HG02610 (cell line): Measurements from ENCODE around the gene FUT6.
"Not testable (repeated sequence)": the region's sequence is repeated elsewhere in the genome, so short reads cannot be mapped to it uniquely, and the experiment has no call there.

Experiments used
- ATAC-seq: cut with Tn5 transposase; IDR thresholded peaks from one replicate; pipeline ENCODE4 v1.9.1; 2021; ENCODE audit warnings: mild to moderate bottlenecking, moderate library complexity; ENCODE audit not compliant: unreplicated experiment

FUT6 gene

DNA sequence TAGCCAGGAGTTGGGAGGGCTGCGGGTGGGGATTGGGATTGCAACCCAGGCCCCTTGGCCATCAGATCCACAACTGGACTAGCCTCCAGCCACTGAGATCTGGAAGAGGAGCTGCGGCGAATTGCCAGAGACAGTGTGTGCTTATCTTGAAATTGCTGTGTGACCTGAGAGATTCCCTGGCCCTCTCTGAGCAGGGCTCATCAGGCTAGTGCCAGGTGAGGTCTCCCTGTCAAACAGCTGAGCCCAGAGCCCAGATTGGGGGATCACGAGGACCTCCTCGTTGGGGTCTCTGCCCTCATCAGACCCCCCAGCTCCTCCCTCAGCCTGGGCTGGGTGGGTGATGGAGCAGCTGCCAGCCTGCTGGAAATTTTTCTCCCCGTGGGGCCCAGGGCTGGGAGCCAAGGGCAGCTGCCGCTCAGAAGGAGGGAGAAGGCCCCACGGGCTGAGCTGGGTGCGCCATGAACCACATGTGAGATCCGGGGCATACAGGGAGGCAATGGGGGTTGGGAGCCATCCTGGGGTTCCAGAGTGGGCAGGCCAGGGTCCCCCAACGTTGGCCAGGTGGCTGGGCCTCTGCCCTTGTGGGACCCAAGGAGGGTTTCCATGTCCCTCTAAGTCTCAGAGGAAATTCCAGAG, 23.6 kb upstream of the FUT6 start:
- no peak for ATAC-seq

DNA sequence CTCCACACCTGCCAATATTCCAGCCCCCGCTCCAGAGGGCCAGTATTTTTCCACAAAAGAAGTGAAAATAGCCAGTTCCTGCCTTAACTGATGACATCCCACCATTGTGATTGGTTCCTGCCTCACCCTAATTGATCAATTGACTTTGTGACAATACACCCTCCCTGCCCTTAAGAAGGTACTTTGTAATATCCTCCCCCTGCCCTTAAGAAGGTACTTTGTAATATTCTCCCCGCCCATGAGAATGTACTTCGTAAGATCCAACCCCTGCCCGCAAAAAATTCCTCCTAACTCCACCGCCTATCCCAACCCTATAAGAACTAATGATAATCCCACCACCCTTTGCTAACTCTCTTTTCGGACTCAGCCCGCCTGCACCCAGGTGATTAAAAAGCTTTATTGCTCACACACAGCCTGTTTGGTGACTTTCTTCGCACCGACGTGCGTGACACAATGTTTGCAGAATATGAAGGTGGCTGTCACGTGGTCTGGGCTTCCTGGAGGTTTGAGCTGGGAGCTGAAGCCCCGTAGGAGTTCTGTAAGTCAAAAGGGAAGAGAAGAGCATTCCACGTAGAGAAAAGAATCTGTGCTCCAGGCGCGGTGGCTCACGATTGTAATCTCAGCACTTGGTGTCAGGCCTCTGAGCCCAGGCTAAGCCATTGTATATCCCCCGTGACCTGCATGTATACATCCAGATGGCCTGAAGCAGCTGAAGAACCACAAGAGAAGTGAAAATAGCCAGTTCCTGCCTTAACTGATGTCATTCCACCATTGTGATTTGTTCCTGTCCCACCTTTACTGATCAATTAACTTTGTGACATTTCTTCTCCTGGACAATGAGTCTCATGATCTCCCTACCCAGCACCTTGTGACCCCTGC, 17.9 kb upstream of the FUT6 start:
- no peak for ATAC-seq

DNA sequence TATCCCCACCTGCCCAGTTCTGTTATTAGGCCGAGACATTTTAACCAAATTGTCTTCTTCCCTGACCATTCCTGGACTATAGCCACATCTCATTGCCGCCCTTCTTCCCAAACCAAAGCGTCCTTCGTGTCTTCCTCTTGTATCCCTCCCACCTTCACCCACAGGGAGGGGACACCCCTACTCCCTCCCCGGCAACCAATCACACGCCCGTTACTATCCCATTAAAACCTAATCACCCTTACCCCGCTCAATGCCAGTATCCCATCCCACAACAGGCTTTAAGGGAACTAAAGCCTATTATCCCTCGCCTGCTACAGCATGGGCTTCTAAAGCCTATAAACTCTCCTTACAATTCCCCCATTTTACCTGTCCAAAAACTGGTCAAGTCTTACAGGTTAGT, 15.6 kb upstream of the FUT6 start:
- not testable (repeated sequence) for ATAC-seq

DNA sequence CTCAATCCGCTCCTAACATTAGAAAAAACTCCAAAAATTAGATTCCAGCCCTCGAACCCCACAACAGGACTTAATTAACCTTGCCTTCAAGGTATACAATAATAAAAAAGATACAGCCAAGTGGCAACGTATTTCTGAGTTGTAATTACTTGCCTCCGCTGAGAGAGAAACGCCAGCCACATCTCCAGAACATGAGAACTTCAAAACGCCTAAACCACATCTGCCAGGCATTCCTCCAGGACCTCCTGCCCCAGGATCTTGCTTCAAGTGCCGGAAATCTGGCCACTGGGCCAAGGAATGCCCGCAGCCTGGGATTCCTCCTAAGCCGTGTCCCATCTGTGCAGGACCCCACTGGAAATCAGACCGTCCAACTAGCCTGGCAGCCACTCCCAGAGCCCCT, 14.6 kb upstream of the FUT6 start:
- ATAC-seq, result not testable (repeated sequence)

DNA sequence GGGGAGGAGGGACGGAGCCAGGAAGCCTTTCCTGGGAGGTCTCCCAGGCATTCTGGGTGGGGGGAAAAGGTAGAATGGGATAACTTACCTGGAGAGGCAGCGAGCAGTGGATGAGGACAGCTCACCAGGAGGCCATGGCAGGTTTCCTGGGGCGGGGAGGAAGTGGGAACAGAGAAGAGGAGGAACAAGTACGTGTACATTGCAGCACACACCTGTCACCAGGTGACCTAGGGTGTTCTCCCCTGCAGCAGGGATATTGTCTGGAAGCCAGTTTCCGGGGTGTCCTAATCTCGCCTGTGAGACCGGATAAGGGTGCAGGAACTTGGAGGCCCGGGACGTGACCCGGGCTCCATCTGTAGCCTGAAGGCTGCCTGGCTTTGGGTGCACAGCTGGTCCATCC, 11.8 kb upstream of the FUT6 start, which contains the start of gene FUT3:
TSS of gene FUT3 (minus strand) at position 148 of the 400 bp plus-strand sequence.
- no peak for ATAC-seq

DNA sequence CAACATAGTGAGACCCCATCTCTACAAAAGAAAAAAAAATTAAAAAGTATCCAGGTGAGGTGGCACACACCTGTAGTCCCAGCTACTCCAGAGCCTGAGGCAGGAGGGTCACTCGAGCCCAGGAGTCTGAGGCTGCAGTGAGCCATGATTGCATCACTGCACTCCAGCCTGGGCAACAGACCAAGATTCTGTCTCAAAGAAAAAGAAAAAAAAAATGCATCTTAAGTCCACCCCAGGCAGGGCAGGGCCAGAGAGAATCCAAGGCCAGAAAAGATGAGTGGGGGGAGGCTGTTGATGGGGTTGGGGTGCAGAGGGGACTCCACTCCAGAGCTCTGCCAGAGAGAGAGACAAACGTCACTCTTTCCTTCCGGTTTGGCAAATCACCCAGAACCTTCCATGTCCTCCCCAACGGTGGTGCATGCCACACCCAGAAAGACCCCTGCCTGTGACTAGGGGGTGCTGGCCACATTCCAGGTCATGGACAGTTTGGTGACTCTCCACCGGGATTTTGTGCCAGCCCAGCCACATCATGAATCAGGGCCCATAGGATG, 11.3 kb upstream of the FUT6 start:
- ATAC-seq, result no peak

DNA sequence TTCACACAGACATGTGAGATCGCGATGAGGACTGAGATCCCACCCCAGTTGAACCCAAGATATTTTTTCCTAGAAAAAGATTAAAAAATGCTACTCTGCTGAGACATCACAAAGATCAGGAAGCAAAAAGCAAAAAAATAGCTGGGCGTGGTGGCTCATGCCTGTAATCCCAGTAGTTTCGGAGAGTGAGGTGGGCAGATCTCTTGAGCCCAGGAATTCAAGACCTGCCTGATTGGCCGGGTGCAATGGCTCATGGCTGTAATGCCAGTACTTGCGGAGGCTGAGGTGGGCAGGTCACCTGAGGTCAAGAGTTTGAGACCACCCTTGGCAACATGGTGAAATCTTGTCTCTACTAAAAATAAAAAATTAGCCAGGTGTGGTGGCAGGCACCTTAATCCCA, 10.7 kb upstream of the FUT6 start:
- ATAC-seq, result no peak

DNA sequence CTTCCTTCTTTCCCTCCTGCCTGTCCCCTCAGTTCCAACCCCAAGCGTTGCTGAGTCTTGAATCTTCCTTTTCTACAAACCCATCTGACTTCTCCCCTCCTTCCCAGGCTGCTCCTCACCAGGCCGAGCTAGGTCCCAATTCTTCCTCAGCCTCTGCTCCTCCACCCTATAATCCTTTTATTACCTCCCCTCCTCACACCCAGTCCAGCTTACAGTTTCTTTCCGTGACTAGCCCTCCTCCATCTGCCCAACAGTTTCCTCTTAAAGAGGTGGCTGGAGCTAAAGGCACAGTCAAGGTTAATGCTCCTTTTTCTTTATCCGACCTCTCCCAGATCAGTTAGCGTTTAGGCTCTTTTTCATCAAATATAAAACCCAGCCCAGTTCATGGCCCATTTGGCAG, 9.1 kb upstream of the FUT6 start:
- not testable (repeated sequence) for ATAC-seq

DNA sequence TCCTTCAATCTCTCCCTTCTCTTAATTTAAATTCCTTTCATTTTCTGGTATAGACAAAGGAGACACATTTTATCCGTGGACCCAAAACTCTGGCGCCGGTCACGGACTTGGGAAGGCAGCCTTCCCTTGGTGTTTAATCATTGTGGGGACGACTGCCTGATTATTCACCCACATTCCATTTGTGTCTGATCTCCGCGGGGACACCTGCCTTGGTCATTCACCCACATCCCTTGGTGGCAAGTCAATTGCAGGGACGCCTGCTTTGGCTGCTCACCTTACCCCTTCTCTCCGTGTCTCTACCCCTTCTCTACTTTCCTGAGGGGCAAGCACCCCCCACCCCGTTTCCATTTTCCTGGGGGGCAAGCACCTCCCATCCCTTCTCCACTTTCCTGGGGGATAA, 8.3 kb upstream of the FUT6 start:
- not testable (repeated sequence) for ATAC-seq

DNA sequence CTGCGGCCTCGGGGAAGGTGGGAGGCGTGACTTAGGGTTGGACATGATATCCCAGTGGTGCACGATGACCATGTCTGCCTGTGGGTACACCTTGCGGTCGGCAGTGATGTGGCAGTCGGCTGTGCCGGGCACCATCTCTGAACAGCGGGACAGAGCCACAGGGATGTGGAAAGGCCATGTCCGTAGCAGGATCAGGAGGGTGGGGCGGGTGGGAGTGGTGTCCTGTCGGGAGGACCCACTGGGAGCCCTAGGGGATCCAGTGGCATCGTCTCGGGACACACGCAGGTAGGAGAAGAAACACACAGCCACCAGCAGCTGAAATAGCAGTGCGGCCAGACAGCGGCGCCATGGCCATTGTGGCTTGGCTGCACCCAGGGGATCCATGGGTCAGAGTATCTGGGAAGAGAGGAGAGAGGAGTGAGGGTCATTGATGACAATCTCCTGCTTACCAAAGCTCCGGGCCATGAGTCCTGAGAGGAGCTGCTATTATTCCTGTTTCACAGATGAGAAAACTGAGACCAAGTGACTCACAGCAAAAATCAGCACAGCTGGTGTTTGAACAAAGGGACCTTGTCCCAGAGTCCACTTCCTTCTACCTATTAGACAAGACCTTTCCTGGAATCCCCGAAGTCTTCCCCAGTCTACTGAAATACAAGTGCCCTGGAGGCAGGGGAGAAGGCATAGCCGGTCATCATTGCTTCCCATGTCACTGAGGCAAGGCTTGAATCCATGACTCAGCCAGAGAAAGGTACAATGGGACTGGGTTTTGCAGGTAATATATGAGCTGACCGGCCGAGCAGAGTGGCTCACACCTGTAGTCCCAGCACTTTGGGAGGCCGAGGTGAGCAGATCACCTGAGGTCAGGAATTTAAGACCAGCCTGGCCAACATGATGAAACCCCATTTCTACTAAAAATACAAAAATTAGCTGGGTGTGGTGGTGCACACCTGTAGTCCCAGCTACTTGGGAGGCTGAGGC, 5.2 kb upstream of the FUT6 start:
- ATAC-seq, result no peak

DNA sequence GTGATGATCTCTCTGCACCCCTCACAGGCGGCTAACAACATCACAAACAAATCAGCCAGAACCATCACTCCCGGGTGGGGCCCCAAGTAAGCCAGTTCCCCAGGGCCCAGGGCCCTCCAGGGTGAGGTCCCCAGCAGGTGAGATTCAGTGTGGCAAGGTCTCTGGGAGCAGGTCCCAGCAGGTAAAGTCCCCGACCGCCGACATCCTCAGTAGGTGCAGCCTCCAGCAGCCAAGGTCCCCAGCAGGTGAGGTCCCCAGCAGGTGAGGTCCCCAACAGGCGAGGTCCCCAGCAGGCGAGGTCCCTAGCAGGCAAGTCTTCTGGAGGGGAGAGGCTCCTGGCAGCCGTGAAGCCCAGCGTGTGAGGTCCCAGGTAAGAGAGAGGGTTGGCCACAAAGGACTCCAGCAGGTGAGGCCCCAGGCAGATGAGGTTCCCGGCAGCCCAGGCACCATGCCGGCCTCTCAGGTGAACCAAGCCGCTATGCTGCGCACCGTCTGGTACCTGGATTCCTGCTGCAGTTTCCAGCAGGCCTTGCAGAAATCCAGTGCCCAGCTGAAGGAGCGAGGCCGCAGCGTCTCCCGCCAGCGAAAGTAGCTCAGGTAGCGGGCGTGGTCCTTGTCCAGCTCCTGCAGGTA, 3.9 kb upstream of the FUT6 start:
- no peak for ATAC-seq

DNA sequence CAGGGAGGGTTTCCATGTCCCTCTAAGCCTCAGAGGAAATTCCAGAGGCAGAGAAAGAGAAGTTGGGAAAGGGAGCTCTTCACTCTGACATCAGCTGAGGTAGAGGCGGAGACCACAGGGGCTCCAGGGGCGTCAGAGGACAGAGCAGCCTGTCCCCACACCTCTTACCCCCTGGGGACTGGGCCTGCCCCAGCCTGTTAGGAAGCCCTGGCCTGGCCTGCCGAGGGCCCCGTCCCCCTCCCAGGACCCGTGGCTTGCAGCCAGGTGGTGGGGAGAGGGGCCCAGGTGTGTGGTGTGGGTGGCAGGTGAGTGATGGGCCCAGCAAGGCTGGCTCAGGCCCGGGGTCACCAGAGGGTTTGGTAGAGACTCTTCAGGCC, 2.2 kb upstream of the FUT6 start:
- not testable (repeated sequence) for ATAC-seq

DNA sequence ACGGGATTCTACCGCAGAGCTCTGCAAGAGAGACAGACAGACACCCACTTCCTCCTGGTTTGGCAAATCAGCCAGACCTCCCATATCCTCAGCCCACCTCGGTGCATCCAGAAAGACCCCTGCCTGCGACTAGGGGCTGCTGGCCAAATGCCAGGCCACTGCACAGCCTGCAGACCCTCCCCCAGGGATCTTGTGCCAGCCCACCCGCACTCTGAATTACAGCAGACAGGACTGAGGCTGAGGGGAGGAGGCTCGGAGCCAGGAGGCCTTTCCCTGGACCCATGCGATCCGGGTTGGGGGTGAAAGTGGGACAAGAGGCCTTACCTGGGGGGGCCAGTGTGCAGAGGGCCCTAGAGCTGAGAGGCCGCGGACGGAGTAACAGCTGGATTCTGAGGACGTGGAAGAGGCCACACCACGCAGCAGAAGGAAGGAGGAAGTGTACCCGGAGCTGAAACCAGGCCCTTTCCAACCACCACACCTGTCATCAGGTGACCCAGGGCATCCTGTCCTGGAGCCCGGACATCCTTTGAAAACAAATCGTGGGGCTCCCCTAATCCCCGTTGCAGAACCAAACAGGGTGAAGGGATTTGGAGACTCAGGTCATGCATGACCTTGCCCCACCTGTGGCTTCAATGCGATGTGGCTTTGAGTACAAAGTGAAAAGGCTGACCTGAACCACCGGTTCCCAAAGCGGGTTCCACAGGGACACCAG, 993 bp downstream of the FUT6 start:
- no peak for ATAC-seq

DNA sequence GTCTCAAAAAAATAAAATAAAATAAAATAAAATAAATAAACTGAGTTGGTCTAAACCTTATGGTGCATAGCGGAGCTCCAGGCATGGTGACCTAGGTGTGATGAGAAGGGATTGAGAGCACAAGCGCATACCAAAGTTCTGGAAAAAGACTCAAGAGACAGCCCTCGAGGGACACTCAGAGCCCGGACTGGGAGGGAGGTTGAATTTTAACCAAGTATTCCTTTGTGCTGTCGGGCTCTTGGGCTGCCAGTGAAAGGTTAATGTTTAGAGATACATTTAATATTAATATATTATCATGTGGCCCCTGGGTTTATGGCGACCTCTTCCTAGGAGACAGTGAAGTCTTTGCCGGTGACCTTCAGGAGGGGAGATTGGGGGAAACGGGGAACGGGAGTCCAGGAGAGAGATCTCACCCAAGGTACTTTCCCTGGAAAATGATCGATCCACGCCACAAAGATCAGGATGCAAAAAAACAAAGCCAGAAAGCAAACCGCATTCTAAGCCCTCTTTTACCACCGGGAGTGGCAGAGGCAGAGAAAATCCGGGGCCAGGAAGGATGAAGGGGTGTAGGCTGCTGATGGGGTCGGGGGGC, 1.6 kb downstream of the FUT6 start:
- no peak for ATAC-seq

DNA sequence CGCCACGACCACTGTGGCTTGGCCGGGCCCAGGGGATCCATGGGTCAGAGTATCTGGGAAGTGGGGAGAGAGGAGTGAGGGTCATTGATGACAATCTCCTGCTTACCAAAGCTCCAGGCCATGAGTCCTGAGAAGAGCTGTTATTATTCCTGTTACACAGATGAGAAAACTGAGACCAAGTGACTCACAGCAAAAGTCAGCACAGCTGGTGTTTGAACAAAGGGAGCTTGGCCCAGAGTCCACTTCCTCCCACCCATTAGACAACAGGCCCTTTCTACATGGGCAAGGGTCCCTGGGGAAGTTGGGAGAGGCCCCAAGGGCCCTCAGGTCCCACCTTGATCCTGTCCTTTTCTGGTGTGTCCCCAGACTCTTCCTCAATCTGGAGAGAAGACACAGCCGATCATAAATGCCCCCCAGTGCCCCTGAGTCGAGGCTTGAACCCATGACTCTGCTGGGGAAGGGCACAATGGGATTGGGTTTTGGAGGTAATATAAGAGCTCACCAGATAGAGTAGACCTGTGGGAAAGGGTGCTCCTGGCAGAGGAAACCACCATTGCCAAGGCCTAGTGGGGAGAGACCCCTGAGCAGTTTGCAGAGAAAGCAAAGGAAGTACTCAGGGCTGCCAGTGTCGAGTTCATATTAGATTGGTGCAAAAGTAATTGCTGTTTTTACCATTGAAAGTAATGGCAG, 6.8 kb downstream of the FUT6 start:
- no peak for ATAC-seq

DNA sequence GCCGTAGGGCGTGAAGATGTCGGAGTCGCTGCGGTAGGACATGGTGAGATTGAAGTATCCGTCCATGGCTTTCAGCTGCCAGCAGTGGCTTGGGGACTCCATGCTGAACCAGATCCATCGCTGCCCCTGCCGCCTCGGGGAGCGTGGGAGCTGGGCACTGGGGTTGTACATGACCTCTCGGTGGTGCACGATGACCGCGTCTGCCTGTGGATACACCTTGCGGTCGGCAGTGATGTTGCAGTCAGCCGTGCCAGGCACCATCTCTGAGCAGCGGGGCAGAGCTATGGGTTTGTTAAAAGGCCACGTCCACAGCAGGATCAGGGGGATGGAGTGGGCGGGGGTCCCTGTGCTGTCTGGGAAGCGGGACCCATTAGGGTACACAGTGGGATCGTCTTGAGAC, 7.4 kb downstream of the FUT6 start:
- ATAC-seq, result no peak

DNA sequence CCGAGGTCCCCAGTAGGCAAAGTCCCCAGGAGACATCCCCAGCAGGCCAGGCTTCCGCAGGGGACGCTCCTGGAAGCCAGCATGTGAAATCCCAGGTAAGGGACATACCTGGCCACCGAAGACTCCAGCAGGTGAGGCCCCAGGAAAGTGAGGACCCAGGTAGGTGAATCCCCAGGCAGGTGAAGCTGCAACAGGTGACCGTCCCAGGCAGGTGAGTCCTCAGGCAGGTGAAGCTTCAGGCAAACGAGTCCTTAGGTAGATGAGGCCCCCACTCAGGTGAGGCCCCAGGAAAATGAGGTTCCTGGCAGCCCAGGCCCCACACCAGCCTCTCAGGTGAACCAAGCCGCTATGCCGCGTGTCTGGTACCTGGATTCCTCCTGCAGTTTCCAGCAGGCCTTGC, 8.3 kb downstream of the FUT6 start:
- ATAC-seq, result no peak

DNA sequence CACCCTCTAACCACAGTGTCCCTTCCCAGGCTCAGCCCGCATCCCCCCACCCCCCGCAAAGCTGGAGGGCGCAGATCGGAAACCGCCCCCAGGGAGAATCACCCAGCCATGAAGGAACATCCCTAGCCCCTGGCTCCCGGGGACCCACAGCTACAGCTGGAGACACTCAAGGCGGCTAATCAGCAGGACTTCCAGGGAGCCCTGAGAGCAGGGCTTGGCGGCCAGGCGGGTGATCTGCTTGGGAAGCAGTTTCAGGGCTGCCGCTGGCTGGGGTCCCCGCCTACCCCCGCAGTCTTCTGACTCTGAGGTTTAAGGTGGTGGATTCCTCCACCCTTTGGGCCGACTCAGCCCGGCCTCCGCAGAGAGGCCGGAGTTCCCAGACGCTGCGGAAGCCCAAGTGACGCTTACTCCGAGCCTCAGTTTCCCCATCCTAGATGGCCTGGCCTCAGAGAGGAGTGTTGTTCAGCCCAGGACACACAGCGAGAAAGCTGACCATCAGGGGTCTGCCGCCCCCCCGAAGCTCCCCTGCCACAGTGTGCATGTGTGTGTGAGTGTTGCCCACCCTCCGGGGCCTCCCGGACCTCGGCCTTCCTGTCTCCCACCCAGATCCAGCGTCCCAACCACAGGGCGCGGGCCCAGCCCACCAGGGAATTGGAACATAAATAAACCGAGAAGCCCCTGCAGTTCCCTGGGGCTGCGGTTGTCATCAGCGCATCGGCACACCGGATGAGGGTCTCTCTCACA, 9.8 kb downstream of the FUT6 start:
- ATAC-seq, result no peak
